Liver (tissue), 9 donors: ENCODE measurements around the gene FRMD1. TPM values are rescaled to one million over a fixed set of nuclear protein-coding genes. Genes with fewer than 3 reads are reported as not detected.

Source experiments
- DNase-seq: peaks from one replicate; pipeline ENCODE4 v3.0.0-alpha.2; 2017; ENCODE audit warnings: low spot score
- H3K27ac ChIP-seq, 2 donors: one replicate each; pipeline ENCODE4 v1.7.0; 2013; ENCODE audit warnings: inconsistent platforms in 2 of 2, low read length in 2 of 2, control low read depth in 1 of 2, low read depth in 1 of 2, mild to moderate bottlenecking in 1 of 2
- H3K27me3 ChIP-seq, 4 donors: one replicate each; pipeline versions ENCODE4 v1.6.1 to v1.7.0; 2013; ENCODE audit warnings: low read length in 3 of 4, inconsistent platforms in 1 of 4, mild to moderate bottlenecking in 1 of 4, moderate library complexity in 1 of 4; ENCODE audit not compliant: control insufficient read depth in 4 of 4, insufficient read depth in 4 of 4
- H3K36me3 ChIP-seq, 4 donors: one replicate each; pipeline versions ENCODE4 v1.6.1 to v1.7.0; 2013; ENCODE audit warnings: low read length in 3 of 4, mild to moderate bottlenecking in 3 of 4, low read depth in 1 of 4, moderate library complexity in 1 of 4; ENCODE audit not compliant: control insufficient read depth in 4 of 4, insufficient read depth in 3 of 4
- H3K4me1 ChIP-seq, 4 donors: one replicate each; pipeline versions ENCODE4 v1.6.1 to v1.7.0; 2013; ENCODE audit warnings: low read length in 3 of 4, mild to moderate bottlenecking in 3 of 4, moderate library complexity in 1 of 4; ENCODE audit not compliant: control insufficient read depth in 4 of 4, insufficient read depth in 4 of 4
- H3K4me3 ChIP-seq, 3 donors: one replicate each; pipeline versions ENCODE4 v1.6.1 to v1.7.0; 2013; ENCODE audit warnings: low read length in 3 of 3, control low read depth in 1 of 3, low read depth in 1 of 3, mild to moderate bottlenecking in 1 of 3
- H3K9ac ChIP-seq, 2 donors: one replicate each; pipeline ENCODE4 v1.7.0; 2013; ENCODE audit warnings: low read length in 2 of 2, mild to moderate bottlenecking in 2 of 2, moderate library complexity in 2 of 2, control low read depth in 1 of 2, low read depth in 1 of 2
- H3K9me3 ChIP-seq, 4 donors: one replicate each; pipeline versions ENCODE4 v1.6.1 to v1.7.0; 2013; ENCODE audit warnings: low read length in 3 of 4; ENCODE audit not compliant: control insufficient read depth in 4 of 4
- EGR1 ChIP-seq, 2 donors: IDR thresholded peaks; 2 replicates each; pipeline ENCODE4 v1.6.1; 2016 to 2018; ENCODE audit warnings: antibody characterized with exemption in 2 of 2, low read depth in 2 of 2
- FOXA2 ChIP-seq: IDR thresholded peaks from 2 replicates; pipeline ENCODE4 v1.6.1; 2016; ENCODE audit warnings: antibody characterized with exemption
- HNF4A ChIP-seq, 2 donors: conservative IDR thresholded peaks; 2 replicates each; pipeline ENCODE4 v1.6.1; 2016; ENCODE audit warnings: antibody characterized with exemption in 2 of 2, mild to moderate bottlenecking in 2 of 2
- HNF4G ChIP-seq: IDR thresholded peaks from 2 replicates; pipeline ENCODE4 v1.6.1; 2016; ENCODE audit warnings: antibody characterized with exemption
- JUND ChIP-seq, 2 donors: IDR thresholded peaks; 2 replicates each; pipeline ENCODE4 v1.6.1; 2016; ENCODE audit warnings: antibody characterized with exemption in 2 of 2
- NR2F2 ChIP-seq: IDR thresholded peaks from 2 replicates; pipeline ENCODE4 v1.6.1; 2016; ENCODE audit warnings: antibody characterized with exemption
- RXRA ChIP-seq, 2 donors: IDR thresholded peaks; 2 replicates each; pipeline ENCODE4 v1.6.1; 2017 to 2018; ENCODE audit warnings: antibody characterized with exemption in 2 of 2, mild to moderate bottlenecking in 1 of 2
- TAF1 ChIP-seq: conservative IDR thresholded peaks from 2 replicates; pipeline ENCODE4 v1.6.1; 2016; ENCODE audit warnings: antibody characterized with exemption, mild to moderate bottlenecking
- YY1 ChIP-seq: IDR thresholded peaks from 2 replicates; pipeline ENCODE4 v1.6.1; 2016; ENCODE audit warnings: antibody characterized with exemption, mild to moderate bottlenecking
- WGBS: extraction: QIAGEN DNeasy Blood & Tissue Kit; methylation state at CpG from one replicate; pipeline ENCODE4 v1.1.7; 2013; 5-methylcytosine and 5-hydroxymethylcytosine counted together
- polyA plus RNA-seq, 2 donors: library from polyadenylated mRNA; stranded (reverse) in 1 of 2; unstranded in 1 of 2; fragments of 200-250 nt in 1 of 2; fragments of >200 nt in 1 of 2; fragmentation: Nextera tagmentation in 1 of 2; extraction: Ambion mirVana in 1 of 2; gene quantifications; one replicate each; pipeline versions ENCODE4 v1.2.1 to v1.2.3, GENCODE V29; 2013 to 2015
- total RNA-seq, 2 donors: library from RNA; depleted of rRNA; stranded (reverse); fragments of >200 nt; gene quantifications; one replicate each; pipeline ENCODE4 v1.2.3, GENCODE V29; 2014
- TF ChIP-seq, protein P1 (sequence below): IDR thresholded peaks from 2 replicates; pipeline ENCODE4 v1.6.1; 2016; ENCODE audit warnings: antibody characterized with exemption
- TF ChIP-seq, protein P2 (sequence below): IDR thresholded peaks from 2 replicates; pipeline ENCODE4 v1.6.1; 2016; ENCODE audit warnings: antibody characterized with exemption
- TF ChIP-seq, protein P3 (sequence below): IDR thresholded peaks from 2 replicates; pipeline ENCODE4 v1.6.1; 2016; ENCODE audit warnings: antibody characterized with exemption, mild to moderate bottlenecking
- donor health status: healthy.
- donor health status: healthy.
- donor health status: healthy.
- donor health status: healthy.
- donor health status: healthy.

Gene FRMD1
- total and polyA plus RNA-seq, 4 donors = 0.04 to 0.17 (median 0.12) TPM

DNA sequence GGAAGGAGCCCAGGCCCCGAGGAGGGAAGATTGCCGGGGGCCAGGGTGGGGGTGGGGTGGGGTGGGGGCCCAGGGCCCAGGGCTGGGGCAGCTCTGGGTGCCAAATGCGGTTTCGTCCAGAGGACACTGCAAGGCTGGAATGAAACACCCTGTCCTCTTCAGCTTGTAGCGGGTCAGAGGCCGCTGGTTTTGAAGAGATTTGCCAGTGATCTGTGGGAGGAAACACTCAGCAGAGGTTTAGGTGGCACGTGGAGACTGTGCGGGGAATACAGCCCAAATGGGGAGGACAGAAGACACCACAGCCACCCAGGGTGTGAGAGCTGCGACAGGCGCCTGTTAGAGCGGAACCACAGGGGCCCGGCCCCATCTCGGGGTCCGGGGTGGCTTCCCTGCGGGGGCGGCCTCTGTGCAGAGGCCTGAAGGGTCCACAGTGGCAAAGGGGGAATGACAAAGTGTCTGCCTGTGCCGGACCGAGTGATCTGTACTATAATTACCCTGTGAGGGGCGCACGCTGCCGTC, 29.2 kb downstream of the FRMD1 start:
- no peak for DNase-seq
- Histone ChIP-seq H3K27ac (no peak overlapping the region), H3K9me3 (no peaks in the 10 kb centered on the region), H3K4me3 (no peak overlapping the region), H3K36me3 (no peaks in the 10 kb centered on the region), H3K27me3 (no peaks in the 10 kb centered on the region), H3K4me1 (no peaks in the 10 kb centered on the region), H3K9ac (no peak overlapping the region)
- 93% methylated on average over 21 of the region's 21 CpGs for WGBS
- TF ChIP-seq HNF4A (conservative IDR thresholded peaks at IDR 0.05) = no peak
- no peak for TF ChIP-seq TAF1
- no peak for TF ChIP-seq HNF4G
- TF ChIP-seq, protein P1, sequence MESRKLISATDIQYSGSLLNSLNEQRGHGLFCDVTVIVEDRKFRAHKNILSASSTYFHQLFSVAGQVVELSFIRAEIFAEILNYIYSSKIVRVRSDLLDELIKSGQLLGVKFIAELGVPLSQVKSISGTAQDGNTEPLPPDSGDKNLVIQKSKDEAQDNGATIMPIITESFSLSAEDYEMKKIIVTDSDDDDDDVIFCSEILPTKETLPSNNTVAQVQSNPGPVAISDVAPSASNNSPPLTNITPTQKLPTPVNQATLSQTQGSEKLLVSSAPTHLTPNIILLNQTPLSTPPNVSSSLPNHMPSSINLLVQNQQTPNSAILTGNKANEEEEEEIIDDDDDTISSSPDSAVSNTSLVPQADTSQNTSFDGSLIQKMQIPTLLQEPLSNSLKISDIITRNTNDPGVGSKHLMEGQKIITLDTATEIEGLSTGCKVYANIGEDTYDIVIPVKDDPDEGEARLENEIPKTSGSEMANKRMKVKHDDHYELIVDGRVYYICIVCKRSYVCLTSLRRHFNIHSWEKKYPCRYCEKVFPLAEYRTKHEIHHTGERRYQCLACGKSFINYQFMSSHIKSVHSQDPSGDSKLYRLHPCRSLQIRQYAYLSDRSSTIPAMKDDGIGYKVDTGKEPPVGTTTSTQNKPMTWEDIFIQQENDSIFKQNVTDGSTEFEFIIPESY = no peak
- no peak for TF ChIP-seq JUND (IDR thresholded peaks at IDR 0.05)
- TF ChIP-seq RXRA (IDR thresholded peaks at IDR 0.05) = no peak
- TF ChIP-seq YY1 = no peak
- TF ChIP-seq, protein P2, sequence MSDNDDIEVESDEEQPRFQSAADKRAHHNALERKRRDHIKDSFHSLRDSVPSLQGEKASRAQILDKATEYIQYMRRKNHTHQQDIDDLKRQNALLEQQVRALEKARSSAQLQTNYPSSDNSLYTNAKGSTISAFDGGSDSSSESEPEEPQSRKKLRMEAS = no peak
- TF ChIP-seq, protein P3, sequence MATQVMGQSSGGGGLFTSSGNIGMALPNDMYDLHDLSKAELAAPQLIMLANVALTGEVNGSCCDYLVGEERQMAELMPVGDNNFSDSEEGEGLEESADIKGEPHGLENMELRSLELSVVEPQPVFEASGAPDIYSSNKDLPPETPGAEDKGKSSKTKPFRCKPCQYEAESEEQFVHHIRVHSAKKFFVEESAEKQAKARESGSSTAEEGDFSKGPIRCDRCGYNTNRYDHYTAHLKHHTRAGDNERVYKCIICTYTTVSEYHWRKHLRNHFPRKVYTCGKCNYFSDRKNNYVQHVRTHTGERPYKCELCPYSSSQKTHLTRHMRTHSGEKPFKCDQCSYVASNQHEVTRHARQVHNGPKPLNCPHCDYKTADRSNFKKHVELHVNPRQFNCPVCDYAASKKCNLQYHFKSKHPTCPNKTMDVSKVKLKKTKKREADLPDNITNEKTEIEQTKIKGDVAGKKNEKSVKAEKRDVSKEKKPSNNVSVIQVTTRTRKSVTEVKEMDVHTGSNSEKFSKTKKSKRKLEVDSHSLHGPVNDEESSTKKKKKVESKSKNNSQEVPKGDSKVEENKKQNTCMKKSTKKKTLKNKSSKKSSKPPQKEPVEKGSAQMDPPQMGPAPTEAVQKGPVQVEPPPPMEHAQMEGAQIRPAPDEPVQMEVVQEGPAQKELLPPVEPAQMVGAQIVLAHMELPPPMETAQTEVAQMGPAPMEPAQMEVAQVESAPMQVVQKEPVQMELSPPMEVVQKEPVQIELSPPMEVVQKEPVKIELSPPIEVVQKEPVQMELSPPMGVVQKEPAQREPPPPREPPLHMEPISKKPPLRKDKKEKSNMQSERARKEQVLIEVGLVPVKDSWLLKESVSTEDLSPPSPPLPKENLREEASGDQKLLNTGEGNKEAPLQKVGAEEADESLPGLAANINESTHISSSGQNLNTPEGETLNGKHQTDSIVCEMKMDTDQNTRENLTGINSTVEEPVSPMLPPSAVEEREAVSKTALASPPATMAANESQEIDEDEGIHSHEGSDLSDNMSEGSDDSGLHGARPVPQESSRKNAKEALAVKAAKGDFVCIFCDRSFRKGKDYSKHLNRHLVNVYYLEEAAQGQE = no peak
- no peak for TF ChIP-seq NR2F2
- TF ChIP-seq EGR1 (IDR thresholded peaks at IDR 0.05; ENCODE audit: low read depth in 2 of 2) = no peak
- no peak for TF ChIP-seq FOXA2

DNA sequence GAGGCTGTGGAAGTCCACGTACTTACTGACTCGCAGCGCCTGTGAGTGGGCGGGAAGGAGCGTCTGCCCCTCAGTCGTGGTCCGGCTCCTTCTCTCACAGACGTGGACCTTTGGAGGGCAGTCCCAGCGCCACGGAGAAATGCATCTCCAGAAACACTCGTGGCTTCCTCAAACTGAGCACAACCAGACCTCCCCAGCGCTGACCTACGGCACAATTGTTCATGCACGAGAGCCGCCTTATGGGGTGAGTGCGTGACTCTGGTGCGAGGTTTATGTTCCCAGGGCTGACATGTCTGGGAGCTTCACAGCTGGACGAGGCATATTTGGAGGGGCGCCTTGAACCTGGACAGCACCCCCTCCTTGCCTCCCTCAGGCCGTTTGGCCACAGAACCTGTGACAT, 29.7 kb downstream of the FRMD1 start:
- DNase-seq = no peak
- Histone ChIP-seq H3K27me3 (no peaks in the 10 kb centered on the region), H3K4me1 (no peaks in the 10 kb centered on the region), H3K27ac (no peak overlapping the region), H3K9me3 (no peaks in the 10 kb centered on the region), H3K36me3 (no peaks in the 10 kb centered on the region), H3K4me3 (no peak overlapping the region), H3K9ac (no peak overlapping the region)
- TF ChIP-seq HNF4G (no peak), JUND (IDR thresholded peaks at IDR 0.05) (no peak), RXRA (IDR thresholded peaks at IDR 0.05) (no peak), FOXA2 (no peak)
- TF ChIP-seq, protein P1 = no peak
- 93% methylated on average over 20 of the region's 20 CpGs for WGBS
